OCI-LY7 (cell line): ENCODE results near the gene PCDHB11. TPM values are rescaled to one million over a fixed set of nuclear protein-coding genes. Genes with fewer than 3 reads are reported as not detected.
"Not testable (repeated sequence)": the region's sequence is repeated elsewhere in the genome, so short reads cannot be mapped to it uniquely, and the experiment has no call there.

Experiments
- BruUV-seq: library from RNA; stranded (reverse); fragments of 400-500 nt; replicated peaks from 2 replicates; lab custom pipeline; 2021; lab: Mats Ljungman, UMichigan
- CTCF ChIA-PET: fragments of 300-600 bp; sonication (Branson Sonifier 250); formaldehyde crosslinking; loops from one replicate; lab custom pipeline; 2022; ENCODE audit warnings: antibody characterized with exemption; ENCODE audit not compliant: unreplicated experiment; lab: Charles Lee
- POLR2A ChIA-PET: fragments of 300-600 bp; sonication (Branson Sonifier 250); formaldehyde crosslinking; loops from one replicate; lab custom pipeline; 2022; ENCODE audit warnings: antibody characterized with exemption; lab: Charles Lee
- DNase-seq: peaks from one replicate; pipeline ENCODE4 v3.0.0-alpha.2; 2015; ENCODE audit warnings: low spot score
- H2AFZ ChIP-seq: fragments of 200-600 bp; sonication (generic), shearing (Covaris generic); 2 replicates; pipeline ENCODE4 v1.6.1; 2014; ENCODE audit warnings: mild to moderate bottlenecking, antibody characterized with exemption, low read length, moderate library complexity
- H3K27ac ChIP-seq: fragments of 200-600 bp; sonication (generic); 2 replicates; pipeline ENCODE4 v1.5.1; 2014; ENCODE audit warnings: mixed run types, low read depth, mild to moderate bottlenecking, moderate library complexity, low read length, inconsistent platforms; ENCODE audit not compliant: poor library complexity, severe bottlenecking
- H3K36me3 ChIP-seq: fragments of 200-600 bp; sonication (generic); 2 replicates; pipeline ENCODE4 v1.6.1; 2014; ENCODE audit warnings: mild to moderate bottlenecking, antibody characterized with exemption, low read length, moderate library complexity, mixed read lengths; ENCODE audit not compliant: insufficient read depth
- H3K4me1 ChIP-seq: fragments of 200-600 bp; sonication (generic); 2 replicates; pipeline ENCODE4 v1.5.1; 2014; ENCODE audit warnings: mild to moderate bottlenecking, low read length; ENCODE audit not compliant: insufficient read depth, poor library complexity, severe bottlenecking
- H3K4me2 ChIP-seq: fragments of 200-600 bp; sonication (generic); 2 replicates; pipeline ENCODE4 v1.6.1; 2014; ENCODE audit warnings: mild to moderate bottlenecking, low read length
- H3K4me3 ChIP-seq: fragments of 200-600 bp; sonication (generic); 2 replicates; pipeline ENCODE4 v1.5.1; 2014; ENCODE audit warnings: mild to moderate bottlenecking, low read depth, low read length; ENCODE audit not compliant: poor library complexity, severe bottlenecking
- H3K79me2 ChIP-seq: fragments of 200-600 bp; sonication (generic); 2 replicates; pipeline ENCODE4 v1.6.1; 2016; ENCODE audit warnings: low read depth, mild to moderate bottlenecking, low read length, moderate library complexity, mixed read lengths; ENCODE audit not compliant: insufficient read depth
- H3K9me2 ChIP-seq: fragments of 200-600 bp; sonication (generic); 2 replicates; pipeline ENCODE4 v1.6.1; 2016; ENCODE audit warnings: mild to moderate bottlenecking, low read length, mixed read lengths; ENCODE audit not compliant: insufficient read depth
- H3K9me3 ChIP-seq: fragments of 200-600 bp; sonication (generic); 2 replicates; pipeline ENCODE4 v1.6.1; 2014; ENCODE audit warnings: mild to moderate bottlenecking, mixed run types, low read length, mixed read lengths
- H4K20me1 ChIP-seq: fragments of 200-600 bp; sonication (generic); 2 replicates; pipeline ENCODE4 v1.6.1; 2014; ENCODE audit warnings: mild to moderate bottlenecking, antibody characterized with exemption, low read length, moderate library complexity, mixed read lengths; ENCODE audit not compliant: insufficient read depth
- CTCF ChIP-seq: fragments of 200-600 bp; sonication (generic); conservative IDR thresholded peaks from 2 replicates; pipeline ENCODE4 v1.5.1; 2014; ENCODE audit warnings: mild to moderate bottlenecking, antibody characterized with exemption, low read length, moderate library complexity, mixed read lengths
- EZH2phosphoT487 ChIP-seq: fragments of 200-600 bp; sonication (generic); IDR thresholded peaks from 2 replicates; pipeline ENCODE4 v1.6.1; 2018; ENCODE audit warnings: low read depth, borderline replicate concordance, mild to moderate bottlenecking, mixed run types, antibody characterized with exemption, low read length, moderate library complexity, mixed read lengths
- intact Hi-C: fragments of 100-400 bp; cut with micrococcal nuclease; formaldehyde crosslinking; loops from one replicate; pipeline ENCODE4 v1.10.0; 2022; ENCODE audit not compliant: unreplicated experiment
- total RNA-seq, 2 experiments: library from RNA; depleted of rRNA in 1 of 2; stranded (reverse); fragments of >200 nt in 1 of 2; shearing (Covaris generic) in 1 of 2; gene quantifications; 2 replicates each; pipeline ENCODE4 v1.2.3, GENCODE V29; 2014 to 2022

Gene PCDHB11
- total RNA-seq, 2 experiments from 2014 or later = not detected

GRCh38 chr5:141184117-141184855 lies 15.1 kb upstream of the PCDHB11 start:
- CTCF ChIA-PET, BruUV-seq, intact Hi-C loops: not testable (repeated sequence)

GRCh38 chr5:141186897-141187512 lies 12.4 kb upstream of the PCDHB11 start, which contains the start of gene PCDHB9:
PCDHB9 (plus strand) TSS chr5:141187161; CDS start chr5:141187319, 158 bp downstream.
- H3K79me2 ChIP-seq = no peaks in the 10 kb centered on the region
- intact Hi-C loops = no loop called here
- H4K20me1 ChIP-seq = no peaks in the 10 kb centered on the region
- H3K27ac ChIP-seq = no peak within 1 kb of the TSS
- TF ChIP-seq EZH2phosphoT487 (no peak), CTCF (peak; percentile 97)
- DNase-seq = peak; percentile 56
- H2AFZ ChIP-seq = peak within 1 kb of the TSS; percentile 63
- ChIA-PET POLR2A (no interaction called here), CTCF (interaction anchor here (0.6 kb wide), 1 partner anchor 106 kb away, joined by 3 read pairs; no protein-coding TSS in a partner anchor)
- no TSS peak for BruUV-seq
- H3K36me3 ChIP-seq = no peaks in the 10 kb centered on the region
- H3K4me1 ChIP-seq = no peaks in the 10 kb centered on the region
- no peaks in the 10 kb centered on the region for H3K9me3 ChIP-seq
- H3K4me2 ChIP-seq = peak within 1 kb of the TSS; percentile 30; the same call in 1 of the 2 replicates
- no peaks in the 10 kb centered on the region for H3K9me2 ChIP-seq
- no peak within 1 kb of the TSS for H3K4me3 ChIP-seq

More at GRCh38 chr5:141184117-141184855, 15.1 kb upstream of the PCDHB11 start:
- H3K4me1 ChIP-seq, H3K27ac ChIP-seq, H2AFZ ChIP-seq, POLR2A ChIA-PET, H3K79me2 ChIP-seq, H3K9me2 ChIP-seq, H3K9me3 ChIP-seq, H3K36me3 ChIP-seq, H3K4me3 ChIP-seq, DNase-seq, H4K20me1 ChIP-seq, H3K4me2 ChIP-seq: not testable (repeated sequence)

- intact Hi-C loops, H3K36me3 ChIP-seq, H3K9me3 ChIP-seq, H3K4me2 ChIP-seq, H2AFZ ChIP-seq, DNase-seq, CTCF ChIA-PET, H3K4me1 ChIP-seq, H3K79me2 ChIP-seq, H4K20me1 ChIP-seq, H3K4me3 ChIP-seq, H3K9me2 ChIP-seq, H3K27ac ChIP-seq, BruUV-seq: not testable (repeated sequence)
- POLR2A ChIA-PET = interaction anchor here (0.6 kb wide), 1 partner anchor 238 kb away, joined by 3 read pairs; no protein-coding TSS in a partner anchor
Measured at GRCh38 chr5:141188682-141189081, 10.7 kb upstream of the PCDHB11 start.

- CTCF ChIA-PET, H3K79me2 ChIP-seq, POLR2A ChIA-PET, H3K27ac ChIP-seq, H3K4me1 ChIP-seq, H3K36me3 ChIP-seq, H3K9me2 ChIP-seq, DNase-seq, intact Hi-C loops, H4K20me1 ChIP-seq, H3K9me3 ChIP-seq, H2AFZ ChIP-seq, BruUV-seq, H3K4me3 ChIP-seq, H3K4me2 ChIP-seq: not testable (repeated sequence)
Measured at GRCh38 chr5:141189131-141189530, 10.3 kb upstream of the PCDHB11 start.
